Activated CD4-positive, alpha-beta T cell treated with anti-CD3 and anti-CD28 coated beads, Interleukin-2, amount 50 U/mL, for 48 hours (primary cell): ENCODE measurements around the gene CTNNBIP1.
A peak's percentile ranks its signal among the peaks of the same experiment; 100 is the strongest.

Source experiments
- DNase-seq, 2 experiments: peaks; one replicate each; pipeline ENCODE4 v3.0.0-alpha.2; 2020

Gene CTNNBIP1

DNA sequence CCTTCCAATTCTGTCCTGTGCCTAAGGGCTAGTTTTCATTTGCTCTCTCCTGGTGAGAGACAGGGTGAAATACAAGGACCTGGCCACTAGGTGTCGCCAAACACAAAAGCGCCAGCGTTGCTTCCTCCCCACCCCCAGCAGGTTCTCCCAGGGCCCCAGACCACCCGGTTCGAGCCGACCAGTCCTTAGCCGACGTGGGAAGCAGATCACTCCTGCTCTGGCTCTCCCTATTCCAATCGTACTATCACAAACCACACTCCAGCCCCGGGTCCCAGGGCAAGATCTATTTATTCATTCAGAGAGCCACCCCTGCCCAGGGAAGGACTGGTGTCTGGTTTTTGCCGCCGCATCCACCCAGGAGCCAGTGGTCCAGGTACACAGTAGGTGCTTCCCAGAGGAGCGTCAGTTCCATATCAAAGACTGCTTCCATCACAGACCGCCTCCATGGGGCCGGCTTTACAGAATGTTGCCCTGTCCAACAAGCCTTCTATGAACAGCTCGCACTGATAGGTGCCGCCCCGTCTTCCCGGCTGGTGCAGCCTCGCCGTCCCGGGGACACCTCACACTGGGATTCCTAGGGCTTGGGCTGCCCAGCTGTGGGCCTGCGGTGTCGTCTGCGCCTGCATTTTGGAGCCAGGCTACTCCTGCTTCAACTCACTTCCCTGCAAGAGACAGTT lies 35.0 kb downstream of the CTNNBIP1 start:
- peak; percentile 78 to 82 for DNase-seq

- no peak for DNase-seq
These were observed 35.7 kb downstream of the CTNNBIP1 start for GRCh38 chr1:9874412-9874811.

- no peak for DNase-seq
These were observed 36.1 kb downstream of the CTNNBIP1 start for GRCh38 chr1:9873992-9874391.

DNA sequence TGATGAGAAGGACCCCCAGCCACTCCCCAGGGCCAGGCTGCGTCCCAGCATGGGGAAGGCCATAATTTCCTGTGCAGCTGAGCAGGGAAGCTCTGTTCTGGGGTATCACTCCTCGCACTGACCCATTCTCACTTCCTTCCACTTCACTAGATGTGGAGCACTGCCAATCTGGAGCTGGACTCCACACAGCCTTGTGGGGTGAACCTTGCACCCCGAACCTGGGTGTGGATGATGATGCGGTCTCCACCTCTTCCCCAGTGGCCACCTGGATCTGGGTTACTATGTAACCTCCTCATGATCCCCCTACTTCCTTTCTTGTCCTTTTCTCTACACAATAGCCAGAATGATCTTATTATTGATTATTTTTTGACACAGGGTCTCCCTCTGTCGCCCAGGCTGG lies 36.7 kb downstream of the CTNNBIP1 start:
- no peak for DNase-seq

DNA sequence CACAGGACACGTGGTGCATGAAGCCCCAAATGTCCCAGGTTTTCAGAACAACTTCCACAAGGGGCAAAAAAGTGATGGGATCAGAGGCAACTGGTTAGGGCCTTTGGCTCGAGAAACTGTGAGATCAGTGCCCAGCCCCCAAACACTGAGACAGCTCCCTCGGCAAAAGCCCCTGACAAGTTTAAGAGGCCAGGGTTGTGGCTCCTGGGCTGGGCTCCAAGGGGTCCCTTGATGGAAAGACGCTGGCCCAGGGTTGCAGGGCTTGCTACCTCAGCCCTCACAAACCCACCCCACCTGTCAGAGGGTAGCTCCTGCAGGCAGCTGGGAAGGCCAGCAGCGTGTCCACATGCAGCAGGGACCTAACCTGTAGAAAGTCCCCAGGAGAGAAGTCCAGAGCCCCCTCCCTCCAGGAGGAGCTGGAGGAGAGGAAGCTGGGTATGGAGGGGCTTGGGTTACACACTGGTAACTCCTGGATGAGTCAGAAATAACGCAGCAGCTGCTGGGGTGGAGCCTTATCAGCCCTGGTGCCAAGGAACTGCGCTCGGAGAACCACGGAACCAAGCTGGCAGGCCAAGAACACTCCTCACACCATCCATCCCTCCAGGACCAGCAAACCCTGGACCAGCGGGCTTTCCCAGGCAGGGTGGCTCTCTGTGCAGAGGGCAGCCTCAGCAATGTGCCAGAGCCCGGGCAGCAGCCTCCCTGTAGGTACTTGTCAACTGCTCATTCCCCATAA lies 37.5 kb downstream of the CTNNBIP1 start:
- DNase-seq = no peak

DNA sequence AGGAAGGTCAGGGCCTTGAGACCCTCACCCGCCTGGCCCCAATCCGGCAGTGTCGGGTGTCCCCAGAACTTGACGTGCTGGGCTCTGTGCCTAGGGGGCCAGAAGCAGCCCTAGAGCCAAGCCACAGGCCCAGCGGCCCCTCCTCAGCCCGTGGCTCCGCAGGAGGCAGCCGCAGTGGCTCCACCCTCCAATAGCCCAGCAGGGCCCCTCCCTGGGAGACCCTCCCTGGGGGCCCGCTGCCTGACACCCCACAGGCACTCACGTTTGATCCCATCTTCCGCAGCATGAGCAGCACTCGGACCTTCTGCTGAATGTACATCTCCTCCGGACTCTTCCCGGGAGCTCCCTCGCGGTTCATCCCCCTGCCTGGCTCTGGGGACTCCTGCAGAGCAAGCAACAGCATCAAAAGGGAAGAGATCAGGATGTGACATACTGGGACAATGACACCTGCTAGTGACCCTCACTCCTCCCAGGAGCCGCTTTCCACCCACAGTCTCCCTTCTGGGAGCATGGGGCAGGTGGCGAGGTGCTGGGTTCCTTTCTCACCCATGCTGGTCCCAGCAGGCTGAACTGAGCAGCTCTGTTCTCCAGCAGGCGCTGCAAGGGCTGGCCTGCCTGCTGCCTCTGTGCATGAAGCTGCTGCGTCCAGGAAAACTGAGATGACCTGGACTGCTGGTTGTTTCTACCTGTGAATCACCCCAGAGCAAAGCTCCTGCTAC lies 38.2 kb downstream of the CTNNBIP1 start:
- no peak for DNase-seq

DNA sequence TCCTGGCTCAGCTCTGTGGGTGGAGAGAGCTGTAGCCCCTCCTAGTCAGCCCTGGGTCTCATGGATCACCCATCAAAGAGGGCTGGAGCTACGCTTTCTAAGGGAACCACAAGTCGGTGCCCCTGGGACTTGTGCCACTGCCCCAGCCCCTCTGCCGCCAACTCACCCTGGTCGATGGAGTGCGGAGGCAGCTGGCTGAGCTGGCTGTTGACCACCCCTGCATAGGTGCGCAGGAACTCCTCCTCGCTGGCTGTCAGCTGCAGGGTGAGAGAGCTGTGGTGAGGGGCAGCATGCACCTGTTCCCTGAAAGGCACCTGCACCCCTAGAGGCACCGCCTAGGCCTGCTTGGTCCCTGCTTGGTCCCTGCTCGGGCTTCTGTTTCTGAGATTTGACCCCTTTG lies 39.0 kb downstream of the CTNNBIP1 start:
- no peak for DNase-seq

DNA sequence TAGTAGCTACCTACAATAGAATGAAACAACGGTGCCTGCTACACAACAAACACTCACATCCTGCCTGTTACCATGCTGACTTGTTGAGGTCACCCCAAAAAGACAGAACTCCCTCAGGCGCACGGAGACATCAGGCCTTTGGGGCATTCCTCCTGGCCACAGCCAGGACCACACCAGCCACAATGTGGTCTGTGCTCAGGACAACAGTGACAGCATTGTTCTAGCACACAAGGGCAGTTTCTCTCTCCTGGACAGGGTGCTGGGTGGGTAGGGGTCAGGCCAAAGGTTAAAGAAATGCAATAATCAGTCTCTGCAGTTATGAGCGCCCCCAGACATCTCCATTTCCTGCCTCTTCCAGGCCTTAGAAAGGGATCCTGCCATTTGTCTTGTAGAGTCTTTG lies 39.5 kb downstream of the CTNNBIP1 start:
- no peak for DNase-seq

DNA sequence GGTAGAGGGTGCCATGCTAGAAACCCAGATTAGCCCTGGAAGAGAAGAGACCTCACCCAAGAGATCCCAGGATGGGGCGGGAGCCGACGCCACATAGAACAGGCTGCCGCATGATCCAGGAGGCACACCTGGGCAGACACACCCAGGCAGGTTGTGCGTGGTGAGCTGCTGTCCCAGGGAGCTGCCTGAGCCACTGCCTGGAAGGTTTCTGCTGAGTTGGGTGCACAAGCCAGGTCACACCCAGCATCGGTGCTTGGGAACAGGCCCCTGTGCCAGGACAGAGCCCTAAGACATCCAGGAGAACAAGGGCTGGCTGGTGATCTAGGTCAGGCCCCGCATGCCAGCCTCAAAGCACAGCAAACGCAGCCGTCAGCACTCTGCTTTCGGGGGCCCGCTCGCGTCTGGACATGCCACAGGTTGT lies 40.2 kb downstream of the CTNNBIP1 start:
- no peak for DNase-seq

DNA sequence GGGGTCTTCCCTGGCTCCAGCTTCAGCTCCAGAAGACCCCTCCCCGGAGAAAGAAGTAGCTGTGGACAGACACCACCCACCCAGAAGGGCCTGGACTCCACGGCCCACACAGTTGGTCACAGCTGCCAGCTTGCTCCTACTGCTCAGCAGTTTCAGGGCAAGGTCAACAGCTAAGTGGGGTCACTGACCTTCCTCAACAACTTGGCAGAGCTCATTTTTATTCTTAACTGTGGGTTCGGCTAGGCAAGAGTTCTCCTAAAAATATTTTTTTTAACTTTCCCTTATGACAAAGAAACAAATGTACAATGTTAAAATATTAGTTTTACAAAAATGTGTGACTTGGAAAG lies 41.9 kb downstream of the CTNNBIP1 start:
- no peak for DNase-seq

- DNase-seq = peak; percentile 90 to 93
These were observed 42.4 kb downstream of the CTNNBIP1 start for GRCh38 chr1:9867408-9868243.

- no peak for DNase-seq
These were observed 43.2 kb downstream of the CTNNBIP1 start for GRCh38 chr1:9866836-9867235.

DNA sequence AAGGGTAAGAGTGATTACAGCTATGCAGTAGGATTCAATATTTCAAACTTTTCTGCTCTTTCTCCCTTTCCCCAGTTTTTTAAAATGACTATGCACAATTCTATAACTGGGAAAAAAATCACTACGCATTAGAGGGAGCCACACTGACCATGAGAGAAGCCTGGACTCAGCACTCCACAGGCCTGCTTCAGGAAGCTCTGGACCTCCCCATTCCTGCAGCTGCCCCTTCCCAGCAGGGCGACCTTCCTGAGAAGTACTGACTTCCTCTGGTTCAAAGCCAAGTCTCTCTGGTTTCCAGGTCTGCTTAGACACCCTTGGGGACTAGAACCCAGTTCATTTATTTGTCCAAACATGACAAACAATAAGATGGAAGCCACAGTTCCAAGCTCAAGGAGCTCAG lies 44.3 kb downstream of the CTNNBIP1 start:
- no peak for DNase-seq

DNA sequence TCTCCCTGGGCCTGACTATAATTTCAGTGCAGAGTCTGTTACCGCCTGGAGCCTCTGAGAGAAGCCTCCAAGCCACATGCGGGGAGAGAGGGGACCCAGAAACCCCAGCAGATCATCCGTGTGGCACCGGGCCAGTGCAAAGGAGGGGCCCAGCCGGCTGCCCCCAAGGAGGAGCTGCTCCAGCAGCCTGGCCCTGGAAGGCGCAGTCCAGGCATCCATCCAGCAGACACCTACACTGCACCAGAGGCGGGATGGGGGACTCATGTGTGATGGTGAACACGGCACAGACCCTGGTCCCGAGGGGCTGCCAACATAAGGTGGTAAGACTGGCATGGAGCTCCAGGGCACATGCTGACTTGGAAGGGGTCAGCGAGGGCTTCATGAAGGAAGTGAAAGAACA lies 46.7 kb downstream of the CTNNBIP1 start:
- no peak for DNase-seq

DNA sequence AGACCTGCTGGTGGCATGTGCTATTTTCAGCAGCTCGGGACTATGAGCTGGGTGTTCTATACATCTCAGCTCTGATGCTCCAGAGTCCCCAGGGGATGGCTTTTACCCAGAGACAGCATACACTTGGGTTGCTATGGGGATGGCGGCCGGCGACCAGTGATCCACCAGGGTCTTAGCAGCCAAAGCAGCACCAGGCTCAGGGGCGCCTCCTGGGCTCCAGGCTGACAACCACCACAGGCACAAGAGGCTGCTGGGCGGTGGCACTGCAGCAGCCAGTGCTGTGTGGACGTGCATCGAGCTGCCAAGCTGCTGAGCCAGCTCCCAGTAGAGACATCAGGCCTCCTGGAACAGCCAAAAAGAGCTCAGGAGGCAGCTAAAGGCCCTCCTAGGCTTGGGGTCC lies 48.7 kb downstream of the CTNNBIP1 start:
- DNase-seq = no peak

GRCh38 chr1:9860887-9861286 lies 49.2 kb downstream of the CTNNBIP1 start:
- DNase-seq = no peak

GRCh38 chr1:9859281-9860014 lies 50.6 kb downstream of the CTNNBIP1 start:
- no peak for DNase-seq

- no peak for DNase-seq
These were observed 51.6 kb downstream of the CTNNBIP1 start for GRCh38 chr1:9858293-9859035.

GRCh38 chr1:9855186-9855585 lies 54.9 kb downstream of the CTNNBIP1 start:
- no peak for DNase-seq

GRCh38 chr1:9853249-9853595 lies 56.8 kb downstream of the CTNNBIP1 start:
- DNase-seq = no peak

DNA sequence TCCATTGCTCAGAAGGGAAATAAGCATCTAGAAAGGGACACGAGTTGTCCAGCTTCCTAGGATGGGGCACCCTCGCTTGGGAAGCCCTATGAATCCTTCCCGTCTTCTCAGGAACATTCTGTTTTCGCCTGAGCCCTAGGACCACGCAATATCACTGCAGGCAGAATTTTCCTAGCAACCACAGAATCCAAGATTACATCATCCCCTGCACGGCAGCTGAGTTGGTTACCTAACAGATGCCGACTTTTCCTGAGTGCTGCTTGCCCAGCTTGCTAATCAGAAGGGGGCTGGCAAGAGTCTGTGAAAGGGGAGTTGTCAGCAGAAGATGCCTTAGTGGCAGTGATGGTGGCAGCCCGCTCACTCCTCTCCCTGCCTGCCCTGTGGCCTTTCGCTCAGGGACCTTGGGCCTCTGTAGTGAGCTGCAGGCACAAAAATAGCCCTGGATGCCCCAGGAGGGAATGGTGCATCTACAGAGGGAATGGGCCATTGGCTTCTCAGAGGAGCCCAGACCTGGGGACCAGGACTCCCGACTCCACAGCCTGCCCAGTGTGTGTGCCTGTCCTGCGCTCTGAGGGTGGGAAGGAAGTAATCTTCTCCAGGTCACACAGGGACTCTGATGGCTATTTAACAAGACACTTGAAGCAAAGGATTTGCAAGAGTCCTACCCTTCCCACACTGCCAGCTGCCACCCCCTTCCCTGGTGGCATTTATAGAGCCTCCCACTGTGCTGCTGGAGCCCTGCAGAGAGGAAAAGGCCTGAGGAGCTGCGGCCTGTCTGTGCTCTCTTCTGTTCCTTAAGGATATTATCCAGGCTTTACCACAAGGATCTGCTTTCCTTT lies 57.4 kb downstream of the CTNNBIP1 start:
- no peak for DNase-seq
